Adrenal gland (tissue), 5 donors: ENCODE measurements around the gene BLID.

Experiments used
- POLR2A ChIP-seq, 2 donors: fragments of 450-650 bp; IDR thresholded peaks; one replicate each; pipeline ENCODE4 v1.6.1; 2017; ENCODE audit warnings: antibody characterized with exemption in 2 of 2, mild to moderate bottlenecking in 2 of 2, moderate library complexity in 1 of 2
- TF ChIP-seq, protein P1 (sequence below), 6 experiments: fragments of 450-650 bp in 4 of 6; fragments of 200-600 bp in 2 of 6; sonication (generic) in 1 of 6; IDR thresholded peaks; 1 replicate in 5 of 6; 2 replicates in 1 of 6; pipeline versions ENCODE4 v1.5.1 to v1.8.0; 2016 to 2021; ENCODE audit warnings: antibody characterized with exemption in 6 of 6, mild to moderate bottlenecking in 2 of 6, moderate library complexity in 1 of 6
- donor health status: DM: no; HTN: no; CAD: no.

DNA sequence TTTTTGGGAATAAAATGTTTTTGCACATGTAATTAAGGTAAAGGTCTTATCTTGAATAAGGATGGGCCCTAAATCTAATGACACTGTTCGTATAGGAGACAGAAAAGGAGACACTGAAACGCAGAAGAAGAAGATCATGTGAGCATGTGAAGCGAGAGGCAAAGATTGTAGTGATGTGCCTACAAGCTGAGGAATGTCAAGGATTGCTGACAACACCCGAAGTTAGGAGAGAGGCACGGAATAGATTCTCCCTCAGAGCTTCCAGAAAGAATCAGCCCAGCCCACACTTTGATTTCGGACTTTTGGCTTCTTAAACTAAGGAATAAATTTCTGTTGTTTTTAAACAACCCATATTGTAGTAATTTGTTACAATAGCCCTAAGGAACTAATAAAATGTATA is 4.1 kb upstream of the BLID start:
- TF ChIP-seq, protein P1, sequence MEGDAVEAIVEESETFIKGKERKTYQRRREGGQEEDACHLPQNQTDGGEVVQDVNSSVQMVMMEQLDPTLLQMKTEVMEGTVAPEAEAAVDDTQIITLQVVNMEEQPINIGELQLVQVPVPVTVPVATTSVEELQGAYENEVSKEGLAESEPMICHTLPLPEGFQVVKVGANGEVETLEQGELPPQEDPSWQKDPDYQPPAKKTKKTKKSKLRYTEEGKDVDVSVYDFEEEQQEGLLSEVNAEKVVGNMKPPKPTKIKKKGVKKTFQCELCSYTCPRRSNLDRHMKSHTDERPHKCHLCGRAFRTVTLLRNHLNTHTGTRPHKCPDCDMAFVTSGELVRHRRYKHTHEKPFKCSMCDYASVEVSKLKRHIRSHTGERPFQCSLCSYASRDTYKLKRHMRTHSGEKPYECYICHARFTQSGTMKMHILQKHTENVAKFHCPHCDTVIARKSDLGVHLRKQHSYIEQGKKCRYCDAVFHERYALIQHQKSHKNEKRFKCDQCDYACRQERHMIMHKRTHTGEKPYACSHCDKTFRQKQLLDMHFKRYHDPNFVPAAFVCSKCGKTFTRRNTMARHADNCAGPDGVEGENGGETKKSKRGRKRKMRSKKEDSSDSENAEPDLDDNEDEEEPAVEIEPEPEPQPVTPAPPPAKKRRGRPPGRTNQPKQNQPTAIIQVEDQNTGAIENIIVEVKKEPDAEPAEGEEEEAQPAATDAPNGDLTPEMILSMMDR (IDR thresholded peaks at IDR 0.05), result no peak
- TF ChIP-seq POLR2A (IDR thresholded peaks at IDR 0.05), result no peak
